Tibial nerve (tissue), 4 donors: Measurements from ENCODE around the gene ACTG2. TPM values are rescaled to one million over a fixed set of nuclear protein-coding genes. Genes with fewer than 3 reads are reported as not detected.

Experiments
- DNase-seq, 2 donors: peaks; one replicate each; pipeline ENCODE4 v3.0.0-alpha.2; 2019; ENCODE audit warnings: low spot score in 2 of 2
- H3K27ac ChIP-seq, 4 donors: fragments of 200-600 bp; sonication (generic) in 3 of 4; one replicate each; pipeline ENCODE4 v1.5.1; 2017 to 2019; ENCODE audit warnings: mild to moderate bottlenecking in 1 of 4
- H3K27me3 ChIP-seq, 2 donors: fragments of 200-600 bp; sonication (generic) in 1 of 2; one replicate each; pipeline versions ENCODE4 v1.5.1 to v1.6.0; 2017 to 2019
- H3K36me3 ChIP-seq, 3 donors: fragments of 200-600 bp; sonication (generic); one replicate each; pipeline ENCODE4 v1.5.1; 2018 to 2019
- H3K4me1 ChIP-seq, 4 donors: fragments of 200-600 bp; sonication (generic) in 3 of 4; one replicate each; pipeline ENCODE4 v1.5.1; 2017 to 2019
- H3K4me3 ChIP-seq, 4 donors: fragments of 200-600 bp; sonication (generic) in 3 of 4; one replicate each; pipeline ENCODE4 v1.5.1; 2017 to 2019; ENCODE audit warnings: mild to moderate bottlenecking in 1 of 4, moderate library complexity in 1 of 4
- H3K9me3 ChIP-seq, 4 donors: fragments of 200-600 bp; sonication (generic) in 3 of 4; one replicate each; pipeline ENCODE4 v1.5.1; 2017 to 2019
- EP300 ChIP-seq, 2 donors: sonication (generic); formaldehyde crosslinking; IDR thresholded peaks; one replicate each; pipeline ENCODE4 v1.6.1; 2017; ENCODE audit warnings: antibody characterized with exemption in 2 of 2, mild to moderate bottlenecking in 1 of 2
- POLR2A ChIP-seq, 2 donors: fragments of 450-650 bp; IDR thresholded peaks; one replicate each; pipeline ENCODE4 v1.6.1; 2017; ENCODE audit warnings: antibody characterized with exemption in 2 of 2, mild to moderate bottlenecking in 2 of 2, moderate library complexity in 2 of 2
- WGBS, 2 donors: methylation state at CpG; one replicate each; pipeline ENCODE4 v1.1.5; 2018; 5-methylcytosine and 5-hydroxymethylcytosine counted together
- total RNA-seq, 4 donors: library from RNA; depleted of rRNA; stranded (reverse); fragments of >200 nt; gene quantifications; one replicate each; pipeline ENCODE4 v1.1.0, GENCODE V29; 2016
- TF ChIP-seq, protein P1 (sequence below), 5 experiments: fragments of 200-600 bp in 3 of 5; fragments of 450-650 bp in 2 of 5; sonication (generic) in 3 of 5; IDR thresholded peaks; one replicate each; pipeline ENCODE4 v1.5.1; 2016 to 2019; ENCODE audit warnings: antibody characterized with exemption in 5 of 5, mild to moderate bottlenecking in 3 of 5, moderate library complexity in 2 of 5

Gene ACTG2
- total RNA-seq, 4 donors from 2014 or later, result 6.3 to 20.1 (median 16.8) TPM

DNA sequence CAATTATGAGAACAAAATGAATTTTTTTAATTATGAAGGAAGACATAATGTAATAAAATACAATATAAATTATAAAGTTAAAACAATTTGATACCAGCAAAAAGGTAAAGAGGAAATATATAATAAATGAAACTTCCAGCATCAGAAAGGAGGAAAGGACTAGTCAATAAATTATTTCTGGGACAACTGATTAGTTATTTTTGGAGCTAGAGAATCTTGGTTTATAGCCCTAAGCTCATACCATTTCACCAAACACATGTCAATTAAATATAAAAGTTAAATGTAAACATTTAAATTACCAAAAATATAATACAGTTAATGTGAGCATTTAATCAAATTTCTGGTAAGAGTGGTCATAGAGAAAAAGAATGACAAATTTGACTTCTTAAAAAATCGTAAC, 12.1 kb downstream of the ACTG2 start:
- no peak overlapping the region for H3K27ac ChIP-seq
- DNase-seq, result no peak
- H3K36me3 ChIP-seq, result no peaks in the 10 kb centered on the region
- H3K9me3 ChIP-seq, result no peaks in the 10 kb centered on the region
- no peaks in the 10 kb centered on the region for H3K27me3 ChIP-seq
- H3K4me1 ChIP-seq, result no peaks in the 10 kb centered on the region
- WGBS, 2 donors, result 89 to 95% methylated on average over 1 of the region's 1 CpG
- no peak for TF ChIP-seq POLR2A (IDR thresholded peaks at IDR 0.05)
- no peak for TF ChIP-seq EP300 (IDR thresholded peaks at IDR 0.05)
- TF ChIP-seq, protein P1, sequence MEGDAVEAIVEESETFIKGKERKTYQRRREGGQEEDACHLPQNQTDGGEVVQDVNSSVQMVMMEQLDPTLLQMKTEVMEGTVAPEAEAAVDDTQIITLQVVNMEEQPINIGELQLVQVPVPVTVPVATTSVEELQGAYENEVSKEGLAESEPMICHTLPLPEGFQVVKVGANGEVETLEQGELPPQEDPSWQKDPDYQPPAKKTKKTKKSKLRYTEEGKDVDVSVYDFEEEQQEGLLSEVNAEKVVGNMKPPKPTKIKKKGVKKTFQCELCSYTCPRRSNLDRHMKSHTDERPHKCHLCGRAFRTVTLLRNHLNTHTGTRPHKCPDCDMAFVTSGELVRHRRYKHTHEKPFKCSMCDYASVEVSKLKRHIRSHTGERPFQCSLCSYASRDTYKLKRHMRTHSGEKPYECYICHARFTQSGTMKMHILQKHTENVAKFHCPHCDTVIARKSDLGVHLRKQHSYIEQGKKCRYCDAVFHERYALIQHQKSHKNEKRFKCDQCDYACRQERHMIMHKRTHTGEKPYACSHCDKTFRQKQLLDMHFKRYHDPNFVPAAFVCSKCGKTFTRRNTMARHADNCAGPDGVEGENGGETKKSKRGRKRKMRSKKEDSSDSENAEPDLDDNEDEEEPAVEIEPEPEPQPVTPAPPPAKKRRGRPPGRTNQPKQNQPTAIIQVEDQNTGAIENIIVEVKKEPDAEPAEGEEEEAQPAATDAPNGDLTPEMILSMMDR (IDR thresholded peaks at IDR 0.05), result no peak
- H3K4me3 ChIP-seq, result no peak overlapping the region

DNA sequence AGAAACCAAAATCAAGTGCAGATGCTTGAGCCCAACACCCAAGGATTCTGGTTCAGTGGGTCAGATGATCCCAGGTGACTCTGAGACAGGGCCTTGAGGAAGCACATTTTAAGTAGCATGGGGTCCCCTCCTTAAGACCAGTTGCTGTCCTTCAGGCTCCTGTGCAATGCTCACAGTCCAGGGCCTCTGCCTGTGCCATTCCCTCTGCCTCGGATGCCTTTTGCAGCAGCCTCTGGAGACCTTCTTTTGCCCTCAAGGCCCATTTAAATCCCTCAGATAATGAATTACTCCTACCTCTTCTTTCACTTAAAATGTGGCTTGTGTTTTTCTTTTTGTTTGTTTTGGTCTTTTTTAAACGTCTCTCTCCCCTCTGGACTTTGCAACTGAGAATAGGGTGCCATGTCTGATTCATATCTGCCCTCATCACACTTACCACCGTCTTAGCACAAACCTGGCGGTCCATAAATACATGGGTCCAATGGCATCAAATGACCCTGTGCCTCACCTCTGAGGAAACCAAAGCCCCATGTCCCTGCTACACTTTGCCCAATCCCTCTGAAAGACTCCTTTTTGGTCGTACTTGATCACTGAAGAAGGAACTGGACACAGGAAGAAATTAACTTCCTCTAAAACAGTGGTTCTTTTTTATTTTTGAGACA, 14.2 kb downstream of the ACTG2 start:
- no peak for TF ChIP-seq POLR2A (IDR thresholded peaks at IDR 0.05)
- TF ChIP-seq, protein P1 (IDR thresholded peaks at IDR 0.05), result no peak
- no peak for TF ChIP-seq EP300 (IDR thresholded peaks at IDR 0.05)
- WGBS, 2 donors, result 62 to 69% methylated on average over 5 of the region's 5 CpGs
- Histone ChIP-seq H3K4me1 (no peaks in the 10 kb centered on the region), H3K27ac (no peak overlapping the region), H3K27me3 (no peaks in the 10 kb centered on the region), H3K9me3 (no peaks in the 10 kb centered on the region), H3K36me3 (no peaks in the 10 kb centered on the region), H3K4me3 (no peak overlapping the region)
- no peak for DNase-seq

DNA sequence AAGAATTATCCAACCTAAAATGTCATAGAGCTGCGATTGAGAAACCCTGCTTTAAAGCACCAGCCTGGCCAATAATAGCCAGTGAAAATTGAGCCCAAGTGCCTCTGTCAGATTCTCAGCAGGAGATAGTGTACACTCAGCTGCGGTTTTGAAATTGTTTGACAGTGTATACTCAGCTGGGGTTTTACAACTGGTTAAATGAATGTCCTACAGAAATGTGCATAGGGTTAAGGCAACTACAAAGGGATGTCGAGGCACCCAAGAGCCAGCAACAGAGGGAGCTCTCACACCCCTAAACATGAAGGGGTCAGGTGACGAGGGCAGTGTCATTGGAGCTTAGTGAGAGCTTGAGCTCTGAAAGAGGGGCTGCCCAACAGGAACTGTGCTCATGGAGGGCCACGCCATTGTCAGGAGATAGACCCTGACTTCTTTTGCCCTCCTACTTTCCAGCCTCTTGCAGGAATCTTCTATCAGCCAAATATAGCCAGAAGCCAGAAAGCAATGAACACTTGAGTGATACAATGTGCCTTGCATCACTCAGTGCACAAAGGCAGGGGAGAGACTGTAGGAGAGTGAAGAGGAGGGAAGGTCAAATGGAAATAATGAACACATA, 15.1 kb downstream of the ACTG2 start:
- WGBS, 2 donors, result 51 to 52% methylated on average over 5 of the region's 5 CpGs
- H3K4me1 ChIP-seq, result no peaks in the 10 kb centered on the region
- no peak overlapping the region for H3K4me3 ChIP-seq
- TF ChIP-seq, protein P1 (IDR thresholded peaks at IDR 0.05), result no peak
- no peak for TF ChIP-seq POLR2A (IDR thresholded peaks at IDR 0.05)
- TF ChIP-seq EP300 (IDR thresholded peaks at IDR 0.05), result no peak
- DNase-seq, result no peak
- H3K27ac ChIP-seq, result no peak overlapping the region
- no peaks in the 10 kb centered on the region for H3K27me3 ChIP-seq
- no peaks in the 10 kb centered on the region for H3K9me3 ChIP-seq
- no peaks in the 10 kb centered on the region for H3K36me3 ChIP-seq

DNA sequence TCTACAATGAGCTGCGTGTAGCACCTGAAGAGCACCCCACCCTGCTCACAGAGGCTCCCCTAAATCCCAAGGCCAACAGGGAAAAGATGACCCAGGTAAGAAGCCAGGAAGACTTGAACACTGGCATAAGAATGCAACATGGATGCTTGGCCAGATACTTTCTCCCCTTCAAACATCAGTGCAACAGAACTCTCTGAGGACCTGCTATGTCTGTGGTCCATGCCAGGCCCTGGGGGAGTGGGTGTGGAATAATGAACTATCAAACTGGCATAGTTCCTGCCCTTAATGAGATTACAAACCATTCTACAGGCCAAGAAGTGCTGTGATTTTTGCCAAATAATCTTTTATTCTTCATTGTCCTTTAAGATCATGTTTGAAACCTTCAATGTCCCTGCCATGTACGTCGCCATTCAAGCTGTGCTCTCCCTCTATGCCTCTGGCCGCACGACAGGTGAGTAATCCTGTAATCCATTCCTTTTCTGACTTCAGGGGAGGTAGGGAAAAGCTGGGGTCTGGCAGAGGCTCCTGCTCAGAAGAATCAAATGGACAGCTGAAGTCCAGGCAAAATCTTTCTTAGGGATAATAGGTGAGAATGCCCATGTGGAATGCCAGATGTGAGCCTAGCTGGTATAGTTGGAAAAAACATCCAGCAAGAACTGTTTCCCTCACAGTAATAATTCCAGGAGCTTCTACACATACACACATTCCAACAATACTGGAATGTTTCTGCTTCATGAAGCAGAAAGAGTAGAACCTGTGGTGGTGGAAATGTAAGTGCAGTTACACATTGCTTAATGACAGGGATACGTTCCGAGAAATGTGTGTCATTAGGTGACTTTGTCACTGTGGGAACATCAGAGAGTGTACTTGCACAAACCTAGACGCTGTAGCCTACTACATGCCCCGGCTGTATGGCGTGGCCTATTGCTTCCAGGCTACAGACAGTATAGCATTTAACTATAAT, 16.2 kb downstream of the ACTG2 start:
- Histone ChIP-seq H3K27ac (no peak overlapping the region), H3K4me3 (no peak overlapping the region), H3K36me3 (no peaks in the 10 kb centered on the region), H3K4me1 (no peaks in the 10 kb centered on the region), H3K9me3 (no peaks in the 10 kb centered on the region), H3K27me3 (no peaks in the 10 kb centered on the region)
- no peak for TF ChIP-seq EP300 (IDR thresholded peaks at IDR 0.05)
- TF ChIP-seq, protein P1 (IDR thresholded peaks at IDR 0.05), result no peak
- 84% methylated on average over 10 of the region's 10 CpGs for WGBS, 2 donors
- DNase-seq, result no peak
